HCEC 1CT (cell line): ENCODE results near the gene C7orf25.
"Not testable (repeated sequence)": the region's sequence is repeated elsewhere in the genome, so short reads cannot be mapped to it uniquely, and the experiment has no call there.

Experiments
- DNase-seq: peaks from one replicate; pipeline ENCODE4 v3.0.0-alpha.2; 2017

Gene C7orf25

DNA sequence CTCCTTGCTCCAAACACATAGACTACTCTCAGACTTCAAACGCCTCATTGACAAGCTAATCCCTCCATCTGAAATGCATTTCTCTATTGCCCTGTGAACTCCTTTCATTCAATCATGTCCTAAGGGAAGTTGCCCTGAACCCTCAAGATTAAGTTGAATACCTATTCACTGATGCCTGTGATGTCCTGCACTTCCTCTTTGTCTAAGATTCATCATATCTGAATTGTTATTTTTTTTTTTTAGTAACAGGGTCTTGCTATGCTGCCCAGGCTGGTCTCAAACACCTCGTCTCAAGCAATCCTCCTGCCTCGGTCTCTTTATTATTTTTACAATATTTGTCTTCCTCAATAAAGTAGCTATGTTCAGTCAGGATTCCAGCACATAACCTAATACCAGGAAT is 16.9 kb upstream of the C7orf25 start:
- no peak for DNase-seq

DNA sequence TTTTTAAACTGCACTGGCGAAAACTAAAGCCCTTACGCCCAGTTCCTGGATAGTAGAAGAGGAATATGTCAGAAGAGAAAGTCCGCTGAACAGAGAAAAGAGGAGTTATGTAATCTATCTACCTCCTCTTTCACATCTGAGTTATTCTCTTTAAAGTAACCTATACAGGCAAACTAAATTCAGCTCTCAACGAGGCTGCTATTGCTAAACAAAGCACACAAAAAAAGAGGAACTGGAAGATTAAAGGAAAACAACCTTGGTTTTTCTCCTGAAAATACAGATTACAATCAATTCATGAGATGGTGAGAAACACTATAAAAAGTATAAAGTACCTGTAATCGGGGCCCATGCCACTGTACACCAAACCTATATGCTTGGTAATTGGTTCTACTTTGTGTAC is 14.3 kb upstream of the C7orf25 start:
- DNase-seq: no peak

DNA sequence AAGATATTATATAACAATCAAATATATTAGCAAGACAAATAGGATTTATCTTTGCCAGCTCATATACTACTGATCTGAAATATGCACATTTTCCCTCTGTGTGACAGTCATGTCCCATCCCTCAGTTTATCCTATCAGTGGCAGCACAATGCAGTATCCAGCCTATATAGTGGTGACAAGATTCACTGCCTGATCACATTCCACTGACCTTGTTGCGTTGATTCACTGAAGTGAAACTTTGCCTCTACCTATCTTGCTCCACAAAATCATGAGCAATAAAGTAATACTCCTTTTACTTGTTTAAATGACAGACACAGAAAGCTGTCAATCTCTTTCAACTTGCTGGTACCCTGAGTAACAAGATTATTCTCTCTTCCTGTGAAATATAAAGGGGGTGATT is 13.8 kb upstream of the C7orf25 start:
- no peak for DNase-seq

DNA sequence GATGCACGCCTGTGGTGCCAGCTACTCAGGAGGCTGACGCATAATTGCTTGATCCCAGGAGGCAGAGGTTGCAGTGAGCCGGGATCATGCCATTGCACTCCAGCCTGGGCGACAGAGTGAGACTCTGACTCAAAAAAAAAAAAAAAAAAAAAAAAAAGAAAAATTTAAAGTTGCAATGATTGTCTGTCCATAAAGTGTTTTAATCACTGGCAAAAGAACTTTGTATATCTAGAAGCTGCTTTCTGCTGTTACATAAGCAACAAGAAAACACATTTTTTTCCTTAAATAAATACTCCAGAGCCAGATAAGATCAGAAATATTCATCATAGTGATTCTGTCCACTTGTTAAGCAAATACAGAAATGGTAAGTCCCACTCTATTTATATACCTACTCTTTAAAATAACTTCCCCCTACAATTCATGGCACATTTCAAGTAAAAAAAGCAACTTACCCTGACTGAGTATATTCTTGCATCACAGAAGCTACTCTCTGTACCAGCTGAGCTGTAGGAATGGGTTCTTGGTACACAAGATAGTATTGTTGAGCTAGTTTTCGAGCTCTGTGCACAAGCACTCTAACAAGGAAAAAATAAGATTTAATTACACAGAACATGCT is 12.5 kb upstream of the C7orf25 start:
- DNase-seq: no peak

DNA sequence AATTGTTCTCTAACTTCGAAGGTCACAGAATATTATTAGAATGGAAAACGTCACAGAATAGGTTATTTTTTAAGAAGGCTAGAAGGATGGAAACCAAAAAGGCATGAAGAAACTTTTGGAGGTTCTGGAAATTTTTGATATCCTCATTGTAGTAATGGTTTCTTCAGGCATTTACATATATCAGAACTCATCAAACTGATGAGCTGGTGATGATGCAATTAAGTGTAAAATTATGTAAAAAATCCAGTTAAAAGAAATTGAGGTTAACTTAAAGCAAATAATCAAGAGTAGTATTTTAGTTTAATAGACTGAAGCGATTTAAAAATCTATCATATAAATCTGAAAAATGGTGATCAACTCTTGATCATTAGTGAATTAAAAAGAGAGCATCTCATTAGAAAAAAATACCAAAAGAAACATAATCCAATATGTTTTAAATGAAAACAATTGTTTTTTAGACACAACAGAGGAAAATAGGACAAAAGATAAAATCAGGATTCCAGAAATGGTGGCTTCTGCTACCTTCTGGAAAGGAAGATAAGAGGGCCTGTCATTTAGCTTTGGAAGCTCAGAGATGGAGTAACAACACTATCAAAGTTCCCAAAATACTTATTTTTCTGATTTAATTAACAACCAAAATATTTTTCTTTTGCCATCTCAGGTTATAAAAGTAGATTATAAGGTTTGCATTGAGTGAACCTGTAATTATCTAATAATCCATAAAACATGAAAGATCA is 10.3 kb upstream of the C7orf25 start:
- no peak for DNase-seq

DNA sequence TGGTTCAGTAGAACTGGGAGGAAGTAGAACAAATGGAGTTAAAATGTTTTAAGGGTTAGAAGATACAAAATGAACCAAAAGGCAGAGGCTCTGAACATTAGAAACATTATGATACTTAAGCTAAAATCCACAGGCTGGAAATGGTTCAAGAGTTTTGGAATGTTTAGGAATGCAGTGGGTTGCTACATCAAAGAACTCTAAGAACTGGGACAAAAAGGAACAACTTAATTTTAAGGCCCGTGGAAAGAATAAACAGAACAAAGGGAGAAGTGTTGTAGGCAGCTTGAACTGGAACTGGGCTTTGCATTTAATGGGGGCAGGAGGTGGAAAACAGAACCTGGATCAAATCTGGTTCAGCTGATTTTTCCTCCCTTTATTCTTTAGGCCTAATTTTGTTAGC is 3.5 kb upstream of the C7orf25 start:
- DNase-seq: peak; percentile 22

DNA sequence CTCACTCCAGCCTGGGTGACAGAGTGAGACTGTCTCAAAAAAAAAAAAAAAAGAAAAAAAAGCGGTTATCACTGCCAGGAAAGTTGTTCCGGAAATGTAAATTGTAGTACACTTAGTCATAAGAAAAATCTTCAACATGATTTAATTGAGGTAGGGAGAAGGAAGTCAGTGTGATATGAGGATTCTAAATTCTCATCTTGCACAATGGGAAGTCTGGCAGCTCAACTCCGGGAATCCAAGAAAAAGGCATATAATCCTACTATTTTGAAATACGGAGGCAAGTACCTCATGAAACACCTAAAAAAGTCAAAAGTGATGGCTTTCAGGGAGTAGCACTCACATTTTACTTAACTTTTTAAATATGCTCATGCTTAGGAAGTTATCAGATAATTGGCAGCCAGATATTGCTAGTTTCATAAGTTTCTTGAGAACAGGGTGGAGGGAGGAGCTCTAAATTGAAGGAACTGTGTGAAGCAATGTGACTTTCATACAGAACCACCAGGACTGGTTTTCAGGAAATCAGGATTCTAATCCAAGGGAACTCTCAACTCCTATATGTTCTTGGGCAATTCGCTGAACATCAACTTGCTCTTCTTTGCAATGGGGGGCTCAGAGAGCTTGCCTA is 2.7 kb upstream of the C7orf25 start:
- DNase-seq: peak; percentile 77

DNA sequence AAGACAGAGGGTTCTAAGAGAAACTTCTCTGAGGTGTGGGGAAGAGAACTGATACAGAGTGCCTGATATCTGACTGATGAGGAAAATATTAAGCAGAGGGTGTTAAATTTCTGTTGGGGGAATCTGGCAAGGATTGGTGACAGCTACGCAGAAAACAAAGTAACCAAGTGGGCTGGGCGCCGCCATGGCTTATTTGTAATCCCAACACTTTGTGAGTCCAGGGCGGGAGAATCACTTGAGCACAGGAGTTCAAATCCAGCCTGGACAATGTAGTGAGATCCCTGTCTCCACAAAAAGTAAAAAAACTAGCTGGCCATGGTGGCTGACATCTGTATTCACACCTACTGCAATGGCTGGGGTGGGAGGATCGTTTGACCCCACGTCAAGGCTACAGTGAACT is 2.1 kb upstream of the C7orf25 start:
- no peak for DNase-seq

DNA sequence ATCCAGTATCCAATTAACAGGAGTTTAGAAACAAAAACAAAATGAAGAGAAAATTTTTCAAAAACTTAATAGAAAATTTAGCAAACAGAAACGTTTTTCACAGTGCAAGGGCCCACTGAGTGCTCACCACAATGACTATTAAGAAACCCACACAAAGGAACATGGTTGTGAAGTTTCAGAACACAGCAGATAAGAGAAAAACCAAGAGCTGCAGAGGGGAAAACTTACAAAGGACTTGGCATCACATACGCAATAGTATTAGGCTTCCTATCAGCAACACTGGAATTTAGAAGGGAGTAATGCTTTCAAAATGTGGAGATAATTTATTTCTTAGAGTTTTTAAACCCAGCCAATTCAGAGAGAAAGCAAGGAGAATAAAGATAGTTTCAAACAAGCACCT is 1.7 kb upstream of the C7orf25 start:
- no peak for DNase-seq

DNA sequence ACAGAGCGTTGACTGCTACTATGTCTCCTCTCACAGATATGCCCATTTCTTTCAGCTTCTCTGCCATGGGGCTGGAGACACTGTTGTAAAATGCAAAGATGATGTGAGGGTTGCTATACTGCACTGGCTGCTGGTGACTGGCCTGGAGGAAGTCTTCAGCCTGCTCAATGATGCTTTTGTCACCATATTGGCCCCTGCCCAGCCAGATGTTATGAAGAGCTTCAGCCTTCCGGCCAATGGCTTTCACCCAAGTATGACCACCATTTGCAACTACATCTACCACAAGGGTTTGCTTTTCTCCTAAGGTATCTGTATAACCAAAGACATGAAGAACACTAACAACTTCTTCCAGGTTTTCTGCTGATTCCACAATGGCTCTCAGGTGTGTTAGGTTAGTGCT is 1.6 kb downstream of the C7orf25 start:
- no peak for DNase-seq

DNA sequence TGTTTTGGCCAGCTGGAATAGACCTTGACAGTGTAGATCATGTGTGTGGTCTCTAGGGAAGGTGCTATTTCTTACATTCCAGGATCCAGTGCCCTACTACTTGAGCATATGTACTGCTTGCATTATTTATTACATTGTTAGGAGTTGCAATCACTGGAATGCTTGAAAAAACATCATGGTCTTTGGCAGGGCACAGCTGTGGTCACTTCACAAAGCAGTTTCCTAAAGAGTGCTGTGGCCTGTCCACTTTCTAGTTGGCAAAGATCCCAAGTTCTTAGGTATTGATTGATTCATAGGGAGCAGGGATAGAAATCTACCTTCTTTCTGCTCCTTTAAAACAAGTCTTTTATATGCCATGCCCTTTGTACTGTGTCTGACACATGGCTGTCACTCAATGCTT is 4.6 kb downstream of the C7orf25 start:
- no peak for DNase-seq

DNA sequence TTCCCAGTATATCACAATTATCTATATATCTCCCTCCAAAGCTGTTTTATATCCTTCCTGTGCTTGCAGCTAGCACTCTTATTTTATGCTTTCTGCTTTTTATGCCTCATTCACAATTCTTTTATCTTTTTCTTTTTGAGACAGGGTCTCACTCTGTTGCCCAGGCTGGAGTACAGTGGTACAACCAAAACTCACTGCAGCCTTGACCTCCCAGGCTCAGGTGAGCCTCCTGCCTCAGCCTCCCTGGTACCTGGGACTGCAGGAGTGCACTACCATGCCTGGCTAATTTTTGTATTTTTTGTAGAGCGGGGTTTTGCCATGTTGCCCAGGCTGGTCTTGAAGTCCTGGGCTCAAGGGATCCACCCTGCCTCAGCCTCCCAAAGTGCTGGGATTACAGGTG is 5.7 kb downstream of the C7orf25 start:
- no peak for DNase-seq

DNA sequence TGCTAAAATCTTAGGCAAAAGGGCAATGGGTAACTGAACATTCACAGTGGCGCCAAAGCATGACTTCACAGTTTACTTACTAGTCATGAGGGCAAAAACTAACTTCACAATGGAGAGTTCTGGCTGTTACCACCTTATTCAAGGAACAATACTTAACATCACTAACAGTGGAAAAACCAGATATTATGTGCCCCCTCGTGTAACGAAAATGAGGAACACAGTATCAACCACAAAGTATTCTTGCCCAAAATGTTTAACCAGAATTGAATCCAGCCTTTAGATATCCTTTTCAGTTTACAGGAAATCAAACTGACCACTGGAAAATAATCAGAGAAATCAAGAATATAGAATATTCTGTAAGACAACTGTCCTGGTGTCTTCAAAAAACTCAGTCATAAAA is 9.5 kb downstream of the C7orf25 start:
- DNase-seq: no peak

DNA sequence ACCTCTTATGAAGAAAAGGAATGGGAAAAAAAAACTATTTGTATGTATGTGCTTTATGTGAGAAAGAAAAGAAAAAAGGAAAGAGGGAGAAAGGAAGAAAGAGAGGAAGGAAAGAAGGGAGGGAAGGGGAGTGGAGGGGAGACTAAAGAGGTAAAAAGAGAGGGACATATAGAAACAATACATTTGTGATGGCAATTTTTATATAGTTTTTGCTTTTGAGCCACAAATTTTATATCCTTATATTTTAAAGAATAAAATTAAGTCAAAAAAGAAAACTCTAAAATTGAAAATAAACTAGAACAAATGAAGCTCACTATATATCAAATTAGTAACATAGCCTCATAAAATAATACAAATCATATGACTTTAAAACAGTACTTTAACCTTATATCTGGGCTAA is 11.0 kb downstream of the C7orf25 start:
- DNase-seq: no peak

DNA sequence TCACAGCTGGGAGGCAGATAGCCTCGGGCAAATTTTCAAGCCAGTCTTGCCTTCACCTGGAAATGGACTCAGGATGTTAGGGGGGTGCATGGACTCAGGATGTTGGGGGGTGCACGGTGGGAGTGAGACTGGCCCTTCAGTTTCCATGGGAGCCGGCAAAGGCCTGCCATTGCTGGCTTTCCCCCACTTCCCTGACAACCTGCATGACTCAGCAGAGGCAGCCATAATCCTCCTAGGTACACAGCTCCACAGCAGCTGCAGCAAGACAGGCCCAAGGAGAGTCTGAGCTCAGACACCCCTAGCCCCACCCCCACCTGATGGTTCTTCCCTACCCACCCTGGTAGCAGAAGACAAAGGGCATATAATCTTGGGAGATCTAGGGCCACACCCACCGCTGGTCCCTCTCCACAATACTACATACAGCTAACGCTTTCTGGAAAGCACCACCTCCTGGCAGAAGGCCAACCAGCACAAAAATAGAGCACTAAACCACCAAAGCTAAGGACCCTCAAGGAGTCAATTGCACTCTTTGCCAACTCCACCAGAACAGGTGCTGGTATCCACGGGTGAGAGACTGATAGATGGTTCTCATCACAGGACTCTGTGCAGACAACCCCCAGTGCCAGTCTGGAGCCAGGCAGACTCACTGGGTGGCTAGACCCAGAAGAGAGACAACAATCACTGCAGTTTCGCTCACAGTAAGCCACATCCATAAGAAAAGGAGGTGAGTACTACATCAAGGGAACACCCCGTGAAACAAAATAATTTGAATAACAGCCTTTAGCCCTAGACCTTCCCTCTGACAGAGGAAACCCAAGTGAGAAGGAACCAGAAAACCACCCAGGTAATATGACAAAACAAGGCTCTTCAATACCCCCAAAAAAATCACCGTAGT is 18.3 kb downstream of the C7orf25 start:
- no peak for DNase-seq

DNA sequence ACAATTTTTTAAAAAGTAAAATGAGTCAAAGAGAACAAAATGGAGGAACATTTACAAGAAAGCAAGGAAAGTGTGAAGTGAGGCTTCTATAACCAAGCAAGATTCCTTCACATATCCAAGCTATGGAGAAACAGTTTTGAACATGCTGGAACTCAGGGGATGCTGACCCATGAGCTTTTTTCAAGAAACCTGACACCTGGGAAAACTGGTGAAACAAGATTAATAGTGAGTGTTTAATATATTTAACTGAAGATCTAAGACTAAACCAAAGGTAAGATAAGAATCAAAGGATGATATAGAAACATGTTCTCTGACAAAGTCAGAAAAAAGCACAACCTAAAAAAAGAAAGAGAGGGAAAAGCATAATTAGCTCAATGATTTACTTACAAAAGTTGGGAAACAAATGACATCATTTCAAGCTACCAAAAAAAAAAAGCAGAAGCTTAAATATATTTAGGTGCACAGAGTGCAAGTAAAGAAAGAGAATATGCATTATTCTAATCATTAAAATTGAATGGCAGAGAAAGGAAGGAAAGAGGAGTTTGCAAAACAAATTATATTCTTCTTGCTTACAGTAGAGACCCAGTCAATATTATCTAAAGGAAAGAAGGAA is 24.9 kb downstream of the C7orf25 start:
- no peak for DNase-seq

DNA sequence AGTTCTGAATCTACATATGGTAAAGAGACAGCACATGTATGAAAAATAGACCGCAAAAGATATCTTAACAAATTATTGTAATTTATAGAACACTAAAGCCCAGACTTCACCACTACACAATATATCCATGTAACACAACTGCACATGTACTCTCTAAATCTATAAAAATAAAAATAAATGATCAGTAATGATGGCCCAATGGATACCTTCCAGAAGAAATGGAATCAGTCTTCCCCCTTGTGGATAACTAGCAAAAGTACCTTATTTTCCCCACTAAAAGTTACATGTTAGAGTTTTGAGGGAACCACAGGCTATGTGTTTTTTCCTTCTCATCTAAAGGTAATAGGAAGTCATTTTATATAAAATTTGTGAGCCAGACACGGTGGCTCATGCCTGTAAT is 25.7 kb downstream of the C7orf25 start:
- peak; percentile 22 for DNase-seq

DNA sequence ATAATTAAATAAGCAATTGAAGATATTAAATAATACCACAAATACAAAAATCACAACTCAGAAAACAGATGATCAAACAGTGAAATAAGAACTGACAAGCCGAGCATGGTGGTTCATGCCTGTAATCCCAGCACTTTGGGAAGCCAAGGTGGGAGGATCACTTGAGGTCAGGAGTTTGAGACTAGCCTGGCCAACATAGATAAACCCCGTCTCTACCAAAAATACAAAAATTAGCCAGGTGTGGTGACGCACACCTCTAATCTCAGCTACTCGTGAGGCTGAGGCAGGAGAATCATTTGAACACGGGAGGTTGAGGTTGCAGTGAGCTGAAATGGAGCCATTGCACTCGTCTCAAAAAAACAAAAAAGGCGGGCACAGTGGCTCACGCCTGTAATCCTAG is 26.7 kb downstream of the C7orf25 start:
- not testable (repeated sequence) for DNase-seq

DNA sequence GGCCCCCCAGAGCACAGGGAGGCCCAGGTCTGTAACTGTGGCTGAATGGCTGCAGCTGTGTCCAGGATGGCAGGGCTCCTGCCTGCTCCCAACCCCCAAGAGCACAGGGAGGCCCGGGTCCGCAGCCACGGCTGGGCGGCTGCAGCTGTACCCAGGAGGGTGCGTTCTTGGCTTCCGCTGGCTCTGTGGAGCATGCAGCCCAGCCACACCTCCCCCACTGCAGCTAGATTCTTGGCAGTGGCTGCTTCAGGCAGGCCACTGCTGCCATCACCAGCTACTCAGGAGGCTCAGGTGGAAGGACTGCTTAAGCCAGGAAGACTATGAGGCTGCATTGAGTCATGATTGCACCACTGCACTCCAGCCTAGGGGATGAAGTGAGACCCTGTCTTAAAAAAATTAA is 27.9 kb downstream of the C7orf25 start:
- DNase-seq: peak; percentile 6

DNA sequence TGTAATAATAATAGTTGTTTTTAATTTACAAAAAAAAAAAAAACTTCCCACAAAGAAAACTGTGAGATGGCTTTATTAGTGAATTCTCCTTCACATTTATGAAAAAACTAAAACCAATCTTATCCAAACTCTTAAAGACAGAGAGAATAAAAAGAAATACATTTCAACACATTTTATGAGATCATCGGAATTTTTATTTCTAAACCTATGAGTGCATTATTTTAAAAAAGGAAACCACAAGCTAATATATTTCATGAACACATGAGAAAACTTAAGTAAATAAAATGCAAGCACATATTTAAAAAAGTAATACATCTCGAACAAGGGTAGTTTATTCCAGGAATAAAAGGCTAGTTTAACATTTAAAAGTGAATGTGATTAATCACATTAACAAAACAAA is 31.5 kb downstream of the C7orf25 start:
- peak; percentile 3 for DNase-seq

DNA sequence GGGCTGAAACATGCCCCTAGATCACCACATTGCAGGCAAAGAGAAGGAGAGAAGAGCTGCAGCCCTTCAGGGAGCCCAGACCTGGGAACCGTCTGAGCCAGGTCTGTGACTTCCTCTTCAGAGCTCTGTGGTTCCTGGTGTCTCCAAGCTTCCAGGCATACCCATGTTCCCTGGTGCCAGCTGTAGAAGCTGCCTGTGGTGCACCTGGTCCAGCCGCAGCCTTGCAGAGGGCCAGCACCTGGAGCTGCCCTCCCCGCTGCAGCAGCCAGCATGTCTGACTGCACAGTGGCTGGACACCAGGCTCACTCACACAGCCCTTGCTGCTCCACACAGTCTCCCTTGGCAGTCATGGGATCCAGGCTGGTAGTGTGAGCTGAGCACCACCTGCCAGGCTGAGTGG is 33.6 kb downstream of the C7orf25 start:
- no peak for DNase-seq

DNA sequence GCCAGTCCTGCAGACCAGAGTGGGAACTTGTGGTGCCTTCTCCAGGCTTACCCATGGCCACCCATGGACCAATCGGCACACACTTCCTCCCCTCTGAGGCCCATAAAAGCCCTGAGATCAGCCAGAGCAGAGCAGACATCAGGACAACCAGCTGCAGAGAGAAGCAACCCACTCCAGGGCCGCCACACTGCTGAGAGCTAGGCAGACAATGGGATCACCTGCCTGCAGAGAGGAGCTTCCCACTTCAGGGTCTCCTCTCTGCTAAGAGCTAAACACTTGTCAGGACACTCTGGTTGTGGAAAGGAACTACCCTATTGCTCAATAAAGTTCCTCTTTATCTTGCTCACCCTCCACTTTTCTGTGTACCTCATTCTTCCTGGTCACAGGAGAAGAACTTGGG is 34.0 kb downstream of the C7orf25 start:
- DNase-seq: no peak
